Omental fat pad (tissue), 4 donors: ENCODE measurements around the gene UTP11. TPM values are rescaled to one million over a fixed set of nuclear protein-coding genes. Genes with fewer than 3 reads are reported as not detected.

Experiments
- ATAC-seq: fragments of 150-250 bp; one replicate; pipeline ENCODE4 v1.9.1; 2016; ENCODE audit warnings: mild to moderate bottlenecking, moderate library complexity; ENCODE audit not compliant: low FRiP score
- DNase-seq: peaks from one replicate; pipeline ENCODE4 v3.0.0-alpha.2; 2019; ENCODE audit warnings: low spot score
- total RNA-seq, 4 donors: library from RNA; depleted of rRNA; stranded (reverse); fragments of >200 nt; gene quantifications; one replicate each; pipeline ENCODE4 v1.1.0, GENCODE V29; 2016
- TF ChIP-seq, protein P1 (sequence below), 3 donors: fragments of 450-650 bp; IDR thresholded peaks; one replicate each; pipeline ENCODE4 v1.5.1; 2016 to 2017; ENCODE audit warnings: antibody characterized with exemption in 3 of 3, mild to moderate bottlenecking in 3 of 3, moderate library complexity in 2 of 3

Gene UTP11
- total RNA-seq, 4 donors from 2014 or later = 25.1 to 55.2 (median 30.4) TPM

DNA sequence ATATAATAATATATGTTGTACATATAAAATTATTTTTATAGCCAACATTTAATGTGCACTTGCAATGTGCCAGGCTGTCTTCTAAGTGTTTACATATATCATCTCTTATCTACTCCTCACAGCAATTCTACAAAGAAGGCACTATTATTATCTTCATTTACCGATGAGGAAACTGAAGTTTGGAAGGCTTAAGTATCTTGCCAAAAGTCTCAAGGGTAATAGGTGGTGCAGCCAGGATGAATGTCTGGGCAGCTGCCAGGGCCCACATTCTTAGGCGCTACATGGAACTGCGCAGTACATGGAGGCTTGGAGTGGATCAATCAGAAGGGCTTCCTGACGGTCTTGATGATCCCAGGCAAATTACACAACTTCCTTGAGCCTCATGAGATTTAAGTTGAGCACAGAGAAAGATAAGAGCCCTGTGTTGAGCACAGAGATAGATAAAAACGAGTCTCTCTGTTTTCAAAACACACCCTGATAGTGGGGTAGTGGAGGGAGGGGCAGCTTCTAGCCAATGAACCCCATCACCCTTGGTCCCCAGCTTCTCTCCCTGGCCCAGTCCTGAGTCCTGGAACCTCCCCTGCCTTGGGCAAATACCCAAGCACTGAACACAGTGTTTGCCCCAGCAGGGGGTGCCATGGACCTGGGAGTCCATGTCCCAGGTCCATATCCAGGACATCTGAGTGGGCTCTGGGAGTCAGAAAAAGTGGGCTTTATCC lies 24.8 kb downstream of the UTP11 start:
- no peak for ATAC-seq
- TF ChIP-seq, protein P1, sequence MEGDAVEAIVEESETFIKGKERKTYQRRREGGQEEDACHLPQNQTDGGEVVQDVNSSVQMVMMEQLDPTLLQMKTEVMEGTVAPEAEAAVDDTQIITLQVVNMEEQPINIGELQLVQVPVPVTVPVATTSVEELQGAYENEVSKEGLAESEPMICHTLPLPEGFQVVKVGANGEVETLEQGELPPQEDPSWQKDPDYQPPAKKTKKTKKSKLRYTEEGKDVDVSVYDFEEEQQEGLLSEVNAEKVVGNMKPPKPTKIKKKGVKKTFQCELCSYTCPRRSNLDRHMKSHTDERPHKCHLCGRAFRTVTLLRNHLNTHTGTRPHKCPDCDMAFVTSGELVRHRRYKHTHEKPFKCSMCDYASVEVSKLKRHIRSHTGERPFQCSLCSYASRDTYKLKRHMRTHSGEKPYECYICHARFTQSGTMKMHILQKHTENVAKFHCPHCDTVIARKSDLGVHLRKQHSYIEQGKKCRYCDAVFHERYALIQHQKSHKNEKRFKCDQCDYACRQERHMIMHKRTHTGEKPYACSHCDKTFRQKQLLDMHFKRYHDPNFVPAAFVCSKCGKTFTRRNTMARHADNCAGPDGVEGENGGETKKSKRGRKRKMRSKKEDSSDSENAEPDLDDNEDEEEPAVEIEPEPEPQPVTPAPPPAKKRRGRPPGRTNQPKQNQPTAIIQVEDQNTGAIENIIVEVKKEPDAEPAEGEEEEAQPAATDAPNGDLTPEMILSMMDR (IDR thresholded peaks at IDR 0.05) = no peak
- no peak for DNase-seq

DNA sequence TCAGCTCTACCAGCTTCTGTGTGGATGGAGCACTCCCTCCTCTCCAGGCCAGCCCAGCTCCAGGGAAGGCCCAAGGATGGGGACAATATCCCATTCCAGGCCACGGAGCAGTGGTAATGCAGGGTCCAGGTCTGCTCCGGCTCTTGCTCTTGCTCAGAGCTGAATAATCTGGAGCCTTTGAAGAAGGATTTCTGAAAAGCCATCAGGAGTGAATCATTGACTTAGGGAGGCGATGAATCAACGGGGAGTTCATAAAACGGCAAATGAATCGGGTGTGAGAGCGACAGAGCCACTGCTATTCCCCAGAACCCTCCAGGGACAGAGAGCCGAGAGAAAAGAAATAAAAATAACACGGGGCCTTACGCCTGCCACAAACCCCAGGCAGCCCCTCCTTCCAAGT lies 26.3 kb downstream of the UTP11 start:
- DNase-seq = no peak
- no peak for ATAC-seq
- TF ChIP-seq, protein P1 (IDR thresholded peaks at IDR 0.05) = no peak

DNA sequence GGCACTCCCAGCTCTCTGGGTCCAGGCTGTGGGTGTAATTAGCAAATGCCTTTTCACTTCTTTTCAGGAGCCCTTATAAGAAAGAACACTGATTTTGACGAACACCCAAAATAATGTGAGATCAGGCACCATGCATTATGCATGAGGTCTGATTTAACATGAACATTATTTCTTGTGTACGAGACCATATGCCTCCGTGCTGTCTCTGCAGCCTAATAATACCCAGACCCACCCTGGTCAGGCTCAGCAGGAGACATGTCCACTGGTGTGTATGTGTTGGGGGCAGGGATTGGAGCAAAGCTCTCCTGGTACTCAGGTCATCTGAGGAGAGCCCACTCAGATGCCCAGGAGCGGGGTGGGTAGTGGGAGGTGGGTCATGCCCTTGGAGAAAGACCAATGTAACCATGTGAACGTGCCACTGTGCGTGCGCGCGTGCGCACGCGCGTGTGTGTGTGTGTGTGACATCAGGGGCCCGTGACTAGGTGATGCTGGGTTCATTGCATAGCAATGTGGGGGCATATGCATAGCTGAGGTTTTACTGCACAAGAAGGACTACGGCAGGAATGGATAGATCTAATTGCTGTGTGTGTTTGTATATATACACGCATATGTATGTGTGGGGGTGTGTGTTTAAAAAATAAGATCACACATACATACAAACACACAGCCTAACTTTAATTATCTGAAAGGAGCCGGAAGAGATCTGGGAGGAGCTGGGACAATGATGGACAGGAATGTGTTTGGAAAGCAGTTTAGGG lies 27.0 kb downstream of the UTP11 start:
- ATAC-seq (no peak), DNase-seq (no peak)
- TF ChIP-seq, protein P1 (IDR thresholded peaks at IDR 0.05) = no peak

DNA sequence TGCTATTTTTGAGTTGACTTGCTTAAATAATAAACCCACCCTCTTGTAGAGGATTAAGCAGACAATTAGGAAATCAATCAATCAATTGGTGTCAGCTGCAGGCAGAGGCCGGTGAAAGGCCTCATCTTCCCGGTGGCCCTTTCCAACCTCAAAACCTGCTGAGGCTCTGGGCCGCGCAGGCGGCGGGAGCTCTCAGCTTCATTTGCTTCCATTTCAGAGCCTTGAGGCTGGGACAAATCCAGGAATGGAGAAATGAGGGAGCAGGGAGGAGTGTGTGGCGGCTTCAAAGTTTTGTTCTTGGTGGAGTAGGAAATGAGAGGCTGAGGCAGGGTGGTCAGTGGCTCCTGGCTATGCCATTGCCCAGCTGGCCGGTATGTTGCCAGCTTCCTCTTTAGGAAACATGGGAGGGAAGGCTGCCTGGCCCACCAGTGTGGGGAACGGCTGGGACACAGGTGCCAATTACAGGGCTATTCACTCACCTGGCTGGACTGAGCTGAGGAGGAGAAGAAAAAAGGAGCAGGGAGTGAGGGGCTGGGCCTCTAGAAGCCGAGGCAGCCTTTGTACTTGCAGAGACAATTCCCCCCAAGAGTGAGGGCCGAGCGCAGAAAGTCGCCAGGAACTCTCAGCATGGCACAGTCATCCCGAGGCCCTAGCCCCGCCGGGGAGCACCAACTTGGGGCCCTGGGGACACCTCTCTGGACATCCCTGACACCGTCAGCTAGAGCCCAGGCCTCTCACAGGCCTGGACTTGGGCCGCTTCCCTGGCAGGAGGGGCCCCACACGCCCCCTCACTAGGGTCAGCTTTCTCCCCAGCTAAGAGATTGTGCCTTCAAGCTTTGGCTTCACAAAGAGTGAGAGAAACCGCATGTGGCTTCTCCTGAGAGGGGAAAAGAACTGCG lies 29.7 kb downstream of the UTP11 start:
- no peak for DNase-seq
- ATAC-seq = no peak
- TF ChIP-seq, protein P1 (IDR thresholded peaks at IDR 0.05) = no peak

DNA sequence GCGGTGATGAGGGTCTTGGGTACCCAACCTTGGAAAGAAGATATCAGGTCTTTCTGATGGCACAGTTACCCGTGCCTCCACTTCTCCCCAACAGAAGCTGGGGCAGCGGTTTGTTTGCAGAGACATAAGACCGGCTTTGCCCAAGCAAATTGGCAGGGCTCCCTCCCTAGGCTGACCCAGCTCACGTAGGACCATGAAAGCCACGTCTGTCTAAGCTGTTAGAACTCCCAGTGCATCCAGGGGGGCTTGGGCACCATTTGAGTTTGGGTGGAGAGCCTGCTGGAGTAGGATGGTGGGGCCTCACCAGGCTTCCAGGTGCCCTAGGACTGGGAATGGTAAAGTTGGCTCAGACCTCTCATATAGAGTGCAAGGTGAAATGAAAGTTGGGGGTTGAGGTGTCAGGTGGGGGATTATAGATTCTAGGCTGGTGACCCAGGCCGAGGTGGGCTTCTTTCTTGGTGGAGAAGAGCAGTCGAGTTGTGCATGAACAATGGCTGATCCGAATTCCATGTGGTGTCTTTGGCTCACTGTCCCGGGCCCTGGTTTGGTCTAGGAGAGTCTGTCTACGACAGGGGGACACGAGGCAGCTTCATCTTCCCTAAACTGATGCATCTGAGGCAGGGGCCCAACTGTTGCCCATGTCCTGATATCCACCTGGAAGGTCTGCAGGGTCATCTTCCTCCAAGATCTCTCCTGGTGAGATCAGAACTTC lies 30.7 kb downstream of the UTP11 start:
- DNase-seq (no peak), ATAC-seq (no peak)
- TF ChIP-seq, protein P1 (IDR thresholded peaks at IDR 0.05) = no peak
